Prostate gland (tissue), 2 donors: ENCODE measurements around the gene TMEM14B.

Experiments
- CTCF ChIP-seq, 4 experiments: fragments of 200-600 bp in 2 of 4; fragments of 450-650 bp in 2 of 4; sonication (generic) in 2 of 4; IDR thresholded peaks; 1 replicate in 3 of 4; 2 replicates in 1 of 4; pipeline ENCODE4 v1.5.1; 2016 to 2019; ENCODE audit warnings: antibody characterized with exemption in 4 of 4, mild to moderate bottlenecking in 2 of 4, moderate library complexity in 2 of 4
- POLR2A ChIP-seq: fragments of 450-650 bp; IDR thresholded peaks from one replicate; pipeline ENCODE4 v1.6.1; 2016; ENCODE audit warnings: antibody characterized with exemption, mild to moderate bottlenecking

- TF ChIP-seq CTCF (IDR thresholded peaks at IDR 0.05) (no peak), POLR2A (no peak)
Measured at GRCh38 chr6:10792101-10792500, 44.5 kb downstream of the TMEM14B start.
